Measurements from ENCODE around the gene FXN.

DNA sequence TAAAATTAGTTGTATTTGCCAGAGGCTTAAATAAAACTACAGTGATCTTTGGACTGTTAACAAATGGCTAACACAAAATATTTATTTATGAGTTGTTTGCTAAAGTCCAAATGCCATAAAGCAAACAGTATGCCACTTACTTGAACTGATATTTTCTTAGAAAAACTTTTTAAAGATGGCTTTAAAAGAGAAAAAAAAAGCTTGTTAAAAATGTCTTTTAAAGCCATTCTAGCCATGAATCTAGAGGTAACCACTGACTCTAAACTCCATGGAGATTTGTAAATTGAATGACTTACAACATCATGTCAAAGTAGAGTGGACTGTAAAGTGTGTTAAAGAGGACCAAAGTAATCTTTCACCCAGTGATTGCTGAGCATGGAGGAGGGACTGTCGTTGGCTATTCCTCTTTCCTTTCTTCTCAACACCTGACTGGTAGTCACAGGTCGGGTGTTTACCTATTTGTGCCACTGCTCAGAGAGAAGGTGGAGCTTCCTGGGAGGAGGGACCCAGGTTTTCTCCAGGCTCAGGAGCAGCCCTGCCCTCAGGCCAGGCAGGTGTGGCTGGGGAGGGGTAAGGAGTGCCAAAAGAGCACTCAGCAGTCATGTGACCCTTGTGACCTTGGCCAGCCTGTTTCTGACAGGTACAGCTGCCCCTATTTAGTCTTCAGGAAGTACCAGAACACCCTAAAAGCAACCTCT, 69.4 kb downstream of the FXN start:
- no peak for TF ChIP-seq EZH2phosphoT487 (IDR thresholded peaks at IDR 0.05; ENCODE audit: borderline replicate concordance, low read length)
- TF ChIP-seq, protein P1, sequence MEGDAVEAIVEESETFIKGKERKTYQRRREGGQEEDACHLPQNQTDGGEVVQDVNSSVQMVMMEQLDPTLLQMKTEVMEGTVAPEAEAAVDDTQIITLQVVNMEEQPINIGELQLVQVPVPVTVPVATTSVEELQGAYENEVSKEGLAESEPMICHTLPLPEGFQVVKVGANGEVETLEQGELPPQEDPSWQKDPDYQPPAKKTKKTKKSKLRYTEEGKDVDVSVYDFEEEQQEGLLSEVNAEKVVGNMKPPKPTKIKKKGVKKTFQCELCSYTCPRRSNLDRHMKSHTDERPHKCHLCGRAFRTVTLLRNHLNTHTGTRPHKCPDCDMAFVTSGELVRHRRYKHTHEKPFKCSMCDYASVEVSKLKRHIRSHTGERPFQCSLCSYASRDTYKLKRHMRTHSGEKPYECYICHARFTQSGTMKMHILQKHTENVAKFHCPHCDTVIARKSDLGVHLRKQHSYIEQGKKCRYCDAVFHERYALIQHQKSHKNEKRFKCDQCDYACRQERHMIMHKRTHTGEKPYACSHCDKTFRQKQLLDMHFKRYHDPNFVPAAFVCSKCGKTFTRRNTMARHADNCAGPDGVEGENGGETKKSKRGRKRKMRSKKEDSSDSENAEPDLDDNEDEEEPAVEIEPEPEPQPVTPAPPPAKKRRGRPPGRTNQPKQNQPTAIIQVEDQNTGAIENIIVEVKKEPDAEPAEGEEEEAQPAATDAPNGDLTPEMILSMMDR (conservative IDR thresholded peaks at IDR 0.05; ENCODE audit: low read depth, low read length) = no peak
